ENCODE data around the gene TBC1D32. TPM values are rescaled to one million over a fixed set of nuclear protein-coding genes. Genes with fewer than 3 reads are reported as not detected.
"Not testable (repeated sequence)": the region's sequence is repeated elsewhere in the genome, so short reads cannot be mapped to it uniquely, and the experiment has no call there.

The TBC1D32 gene
- total and polyA plus RNA-seq, 2 experiments from 2014 or later, result 4.7 to 9.0 TPM

GRCh38 chr6:121175827-121176226 lies 158.5 kb downstream of the TBC1D32 start:
- H3K9me3 ChIP-seq (ENCODE audit: low read depth), result no peaks in the 10 kb centered on the region
- no peak for DNase-seq
- in situ Hi-C loops (cut with MboI), result no loop called here
- no peaks in the 10 kb centered on the region for H3K79me2 ChIP-seq (ENCODE audit: insufficient read depth)
- no peaks in the 10 kb centered on the region for H3F3A ChIP-seq (ENCODE audit: insufficient read depth)
- no peaks in the 10 kb centered on the region for H3K36me3 ChIP-seq (ENCODE audit: low read depth)
- no peaks in the 10 kb centered on the region for H3K9me2 ChIP-seq (ENCODE audit: insufficient read depth)
- no peak for TF ChIP-seq EZH2 (IDR thresholded peaks at IDR 0.05; ENCODE audit: insufficient read depth, poor library complexity, severe bottlenecking)
- TF ChIP-seq EZH2phosphoT487 (IDR thresholded peaks at IDR 0.05; ENCODE audit: insufficient read depth, low read depth), result no peak
- no peaks in the 10 kb centered on the region for H3K27me3 ChIP-seq (replicated peaks; ENCODE audit: insufficient read depth)
- H2AFZ ChIP-seq, result no peak overlapping the region
- H3K4me1 ChIP-seq (ENCODE audit: insufficient read depth), result no peaks in the 10 kb centered on the region
- WGBS, 2 experiments (ENCODE audit: low coverage in 1 of 2, low lambda C conversion rate in 2 of 2, missing lambda C conversion rate in 2 of 2), result 88 to 91% methylated on average over 3 of the region's 3 CpGs
- no peak overlapping the region for H3K4me2 ChIP-seq (ENCODE audit: unreplicated experiment)
- no peak overlapping the region for H3K4me3 ChIP-seq
- H4K20me1 ChIP-seq (ENCODE audit: insufficient read depth), result no peaks in the 10 kb centered on the region
- no peak overlapping the region for H3K9ac ChIP-seq
- no peak overlapping the region for H3K27ac ChIP-seq

GRCh38 chr6:121172451-121172850 lies 161.8 kb downstream of the TBC1D32 start:
- in situ Hi-C loops (cut with MboI); H3K9ac ChIP-seq; H3K9me3 ChIP-seq (ENCODE audit: low read depth); H2AFZ ChIP-seq; H3K27me3 ChIP-seq (replicated peaks; ENCODE audit: insufficient read depth); H3K27ac ChIP-seq; DNase-seq; H3K79me2 ChIP-seq (ENCODE audit: insufficient read depth); H4K20me1 ChIP-seq (ENCODE audit: insufficient read depth); H3K36me3 ChIP-seq (ENCODE audit: low read depth); H3K9me2 ChIP-seq (ENCODE audit: insufficient read depth); H3K4me1 ChIP-seq (ENCODE audit: insufficient read depth); H3F3A ChIP-seq (ENCODE audit: insufficient read depth); H3K4me3 ChIP-seq; H3K4me2 ChIP-seq (ENCODE audit: unreplicated experiment): not testable (repeated sequence)
- 91 to 97% methylated on average over 1 of the region's 1 CpG for WGBS, 2 experiments (ENCODE audit: low coverage in 1 of 2, low lambda C conversion rate in 2 of 2, missing lambda C conversion rate in 2 of 2)

- no peak overlapping the region for H2AFZ ChIP-seq
- DNase-seq, result no peak
- H3F3A ChIP-seq (ENCODE audit: insufficient read depth), result no peaks in the 10 kb centered on the region
- in situ Hi-C loops (cut with MboI), result no loop called here
- no peak overlapping the region for H3K27ac ChIP-seq
- H3K79me2 ChIP-seq (ENCODE audit: insufficient read depth), result no peaks in the 10 kb centered on the region
- no peak for TF ChIP-seq EZH2phosphoT487 (IDR thresholded peaks at IDR 0.05; ENCODE audit: insufficient read depth, low read depth)
- no peak for TF ChIP-seq EZH2 (IDR thresholded peaks at IDR 0.05; ENCODE audit: insufficient read depth, poor library complexity, severe bottlenecking)
- no peaks in the 10 kb centered on the region for H4K20me1 ChIP-seq (ENCODE audit: insufficient read depth)
- H3K27me3 ChIP-seq (replicated peaks; ENCODE audit: insufficient read depth), result no peaks in the 10 kb centered on the region
- H3K9me3 ChIP-seq (ENCODE audit: low read depth), result no peaks in the 10 kb centered on the region
- WGBS, 2 experiments (ENCODE audit: low coverage in 1 of 2, low lambda C conversion rate in 2 of 2, missing lambda C conversion rate in 2 of 2), result 60 to 73% methylated on average over 4 of the region's 4 CpGs
- no peak overlapping the region for H3K4me3 ChIP-seq
- H3K36me3 ChIP-seq (ENCODE audit: low read depth), result no peaks in the 10 kb centered on the region
- no peaks in the 10 kb centered on the region for H3K4me1 ChIP-seq (ENCODE audit: insufficient read depth)
- H3K4me2 ChIP-seq (ENCODE audit: unreplicated experiment), result no peak overlapping the region
- no peak overlapping the region for H3K9ac ChIP-seq
- H3K9me2 ChIP-seq (ENCODE audit: insufficient read depth), result no peaks in the 10 kb centered on the region
Observed at GRCh38 chr6:121171879-121172278, 162.4 kb downstream of the TBC1D32 start.

- Histone ChIP-seq H3K27ac (no peak overlapping the region), H3K4me3 (no peak overlapping the region), H3K4me2 (ENCODE audit: unreplicated experiment) (no peak overlapping the region), H3K36me3 (ENCODE audit: low read depth) (no peaks in the 10 kb centered on the region), H2AFZ (no peak overlapping the region), H3K9ac (no peak overlapping the region), H3K4me1 (ENCODE audit: insufficient read depth) (peaks cover 18% of the 10 kb centered on the region), H3K9me3 (ENCODE audit: low read depth) (no peaks in the 10 kb centered on the region), H4K20me1 (ENCODE audit: insufficient read depth) (no peaks in the 10 kb centered on the region), H3K27me3 (replicated peaks; ENCODE audit: insufficient read depth) (no peaks in the 10 kb centered on the region), H3F3A (ENCODE audit: insufficient read depth) (peaks cover 7% of the 10 kb centered on the region; the same call in 1 of the 2 replicates), H3K9me2 (ENCODE audit: insufficient read depth) (peaks cover 4% of the 10 kb centered on the region; the same call in 1 of the 2 replicates), H3K79me2 (ENCODE audit: insufficient read depth) (no peaks in the 10 kb centered on the region)
- in situ Hi-C loops (cut with MboI), result no loop called here
- TF ChIP-seq EZH2 (IDR thresholded peaks at IDR 0.05; ENCODE audit: insufficient read depth, poor library complexity, severe bottlenecking) (no peak), EZH2phosphoT487 (IDR thresholded peaks at IDR 0.05; ENCODE audit: insufficient read depth, low read depth) (no peak)
- DNase-seq, result no peak
Observed at GRCh38 chr6:121161886-121162285, 172.4 kb downstream of the TBC1D32 start.

- TF ChIP-seq EZH2phosphoT487 (IDR thresholded peaks at IDR 0.05; ENCODE audit: insufficient read depth, low read depth) (no peak), EZH2 (IDR thresholded peaks at IDR 0.05; ENCODE audit: insufficient read depth, poor library complexity, severe bottlenecking) (no peak)
- WGBS, 2 experiments (ENCODE audit: low coverage in 1 of 2, low lambda C conversion rate in 2 of 2, missing lambda C conversion rate in 2 of 2), result 97 to 100% methylated on average over 2 of the region's 2 CpGs
- in situ Hi-C loops (cut with MboI), result no loop called here
Observed at GRCh38 chr6:121160276-121160675, 174.0 kb downstream of the TBC1D32 start.

More at GRCh38 chr6:121160276-121160675, 174.0 kb downstream of the TBC1D32 start:
- H3K4me1 ChIP-seq (ENCODE audit: insufficient read depth), result peaks cover 18% of the 10 kb centered on the region
- H3K9ac ChIP-seq, result no peak overlapping the region
- no peaks in the 10 kb centered on the region for H3K9me3 ChIP-seq (ENCODE audit: low read depth)
- no peak overlapping the region for H3K27ac ChIP-seq
- H3K9me2 ChIP-seq (ENCODE audit: insufficient read depth), result peaks cover 7% of the 10 kb centered on the region; the same call in 1 of the 2 replicates
- no peak for DNase-seq
- no peaks in the 10 kb centered on the region for H4K20me1 ChIP-seq (ENCODE audit: insufficient read depth)
- no peak overlapping the region for H3K4me3 ChIP-seq
- H3F3A ChIP-seq (ENCODE audit: insufficient read depth), result peaks cover 7% of the 10 kb centered on the region; the same call in 1 of the 2 replicates
- H3K4me2 ChIP-seq (ENCODE audit: unreplicated experiment), result no peak overlapping the region
- no peaks in the 10 kb centered on the region for H3K27me3 ChIP-seq (replicated peaks; ENCODE audit: insufficient read depth)
- no peak overlapping the region for H2AFZ ChIP-seq
- H3K36me3 ChIP-seq (ENCODE audit: low read depth), result no peaks in the 10 kb centered on the region
- no peaks in the 10 kb centered on the region for H3K79me2 ChIP-seq (ENCODE audit: insufficient read depth)

Data from GM23248 (cell line).